GM18951 (cell line): ENCODE data around the gene ZNF148.
"Not testable (repeated sequence)": the region's sequence is repeated elsewhere in the genome, so short reads cannot be mapped to it uniquely, and the experiment has no call there.

Source experiments
- POLR2A ChIP-seq: IDR thresholded peaks from 4 replicates; pipeline ENCODE4 v1.6.1; 2011; ENCODE audit warnings: mild to moderate bottlenecking; ENCODE audit not compliant: insufficient read length, insufficient read depth; ENCODE audit errors: extremely low read depth
- in situ Hi-C: fragments of 300-500 bp; cut with MboI; formaldehyde crosslinking; loops from one replicate; pipeline ENCODE4 v1.12.0; 2022; ENCODE audit warnings: low sequenced_read_pairs, mixed read lengths, inconsistent platforms; ENCODE audit not compliant: unreplicated experiment

ZNF148 gene

DNA sequence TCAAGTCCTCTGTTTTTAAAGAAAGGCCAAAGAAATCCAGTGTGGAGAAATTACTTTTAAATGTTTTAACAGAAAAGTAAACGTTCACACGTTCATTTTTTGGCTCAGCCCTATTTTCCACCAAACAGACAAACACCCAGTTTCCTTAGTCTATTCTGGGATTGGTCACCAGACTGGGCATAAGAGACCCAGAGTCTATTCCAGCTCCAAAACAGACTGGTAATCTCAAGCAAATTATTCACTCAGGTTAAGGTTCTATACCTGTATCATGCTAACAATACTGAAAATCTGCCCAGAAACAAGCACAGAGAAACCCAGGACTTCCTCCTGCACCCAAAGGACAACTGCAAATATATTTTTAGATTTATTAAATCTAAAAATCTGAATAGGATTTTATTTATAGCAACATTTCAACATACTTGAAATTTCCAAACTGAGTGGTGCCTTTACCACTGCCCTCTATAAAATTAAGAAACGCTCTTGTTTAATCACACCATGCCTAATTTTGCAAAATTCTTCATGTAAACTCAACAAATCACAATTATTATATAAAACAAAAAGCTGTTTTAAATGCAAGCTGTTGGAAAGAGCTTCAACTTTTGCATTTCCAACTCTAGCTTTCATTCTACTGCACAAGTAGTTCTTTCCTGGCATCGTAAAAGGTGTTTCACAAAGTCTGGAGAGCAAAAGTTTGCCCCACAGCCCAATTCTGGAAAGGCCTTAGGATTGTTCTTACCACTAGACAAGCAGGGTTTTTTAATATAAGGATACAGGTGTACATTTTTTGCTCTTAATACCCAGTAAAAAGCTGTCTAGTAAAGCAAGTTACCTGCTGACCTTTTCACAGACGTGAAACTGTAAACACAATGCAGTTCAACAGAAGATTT is 18.7 kb downstream of the ZNF148 start:
- no peak for TF ChIP-seq POLR2A
- in situ Hi-C loops, result no loop called here

- in situ Hi-C loops, result no loop called here
- no peak for TF ChIP-seq POLR2A
These were observed 21.5 kb downstream of the ZNF148 start for GRCh38 chr3:125353659-125354058.

- in situ Hi-C loops, result no loop called here
- no peak for TF ChIP-seq POLR2A
These were observed 22.0 kb downstream of the ZNF148 start for GRCh38 chr3:125353128-125353527.

- in situ Hi-C loops, result no loop called here
These were observed 23.2 kb downstream of the ZNF148 start for GRCh38 chr3:125351814-125352456.

GRCh38 chr3:125351152-125351551 is 24.0 kb downstream of the ZNF148 start:
- in situ Hi-C loops, result no loop called here
- TF ChIP-seq POLR2A, result no peak

More at GRCh38 chr3:125351814-125352456, 23.2 kb downstream of the ZNF148 start:
- TF ChIP-seq POLR2A, result no peak

DNA sequence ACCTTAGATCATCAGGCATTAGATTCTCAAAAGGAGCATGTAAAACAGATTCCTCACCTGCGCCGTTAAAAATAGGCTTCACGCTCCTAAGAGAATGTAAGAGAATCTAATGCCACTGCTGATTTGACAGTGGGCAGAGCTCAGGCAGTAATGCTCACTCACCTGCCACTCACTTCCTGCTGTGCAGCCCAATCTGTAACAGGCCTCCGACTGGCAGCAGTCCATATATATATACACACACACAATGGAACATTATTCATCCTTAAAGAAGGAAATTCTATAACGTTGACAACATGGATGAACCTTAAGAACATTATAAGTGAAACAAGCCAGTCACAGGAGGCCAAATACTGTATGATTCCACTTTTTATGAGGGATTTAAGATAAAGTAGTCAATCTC is 24.5 kb downstream of the ZNF148 start:
- TF ChIP-seq POLR2A, result no peak
- in situ Hi-C loops, result no loop called here

DNA sequence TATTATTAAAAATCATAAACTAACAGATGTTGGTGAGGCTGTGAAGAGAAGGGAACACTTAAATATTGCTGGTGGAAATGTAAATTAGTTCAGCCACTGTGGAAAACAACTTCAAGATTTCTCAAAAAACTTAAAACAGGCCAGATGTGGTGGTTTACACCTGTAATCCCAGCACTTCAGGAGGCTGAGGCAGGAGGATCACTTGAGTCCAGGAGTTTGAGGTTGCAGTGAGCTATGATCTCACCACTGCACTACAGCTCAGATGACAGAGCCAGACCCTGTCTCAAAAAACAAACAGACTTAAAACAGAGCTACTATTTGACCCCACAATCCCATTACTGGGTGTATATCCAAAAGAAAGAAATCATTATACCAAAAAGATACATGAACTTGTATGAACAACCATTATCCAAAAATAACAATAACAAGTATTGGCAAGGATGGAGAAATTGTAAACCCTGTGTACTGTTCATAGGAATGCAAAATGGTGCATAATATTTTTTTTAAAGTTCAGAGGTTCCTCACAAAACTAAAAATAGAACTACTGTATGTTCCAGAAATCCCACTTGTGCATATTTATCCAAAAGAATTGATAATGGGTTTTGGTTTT is 25.5 kb downstream of the ZNF148 start:
- in situ Hi-C loops, result no loop called here
- TF ChIP-seq POLR2A, result no peak

GRCh38 chr3:125349055-125349454 is 26.1 kb downstream of the ZNF148 start:
- in situ Hi-C loops, result no loop called here
- no peak for TF ChIP-seq POLR2A

DNA sequence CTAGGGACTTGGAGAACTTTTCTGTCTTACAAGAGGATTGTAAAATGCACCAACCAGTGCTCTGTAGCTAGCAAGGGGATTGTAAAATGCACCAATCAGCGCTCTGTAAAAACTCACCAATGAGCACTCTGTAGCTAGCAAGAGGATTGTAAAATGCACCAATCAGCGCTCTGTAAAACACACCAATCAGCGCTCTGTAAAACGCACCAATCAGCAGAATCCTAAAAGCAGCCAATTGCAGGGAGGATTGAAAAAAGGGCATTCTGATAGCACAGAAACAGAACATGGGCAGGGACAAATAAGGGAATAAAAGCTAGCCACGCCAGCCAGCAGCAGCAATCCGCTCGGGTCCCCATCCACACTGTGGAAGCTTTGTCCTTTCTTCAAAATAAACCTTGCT is 31.8 kb downstream of the ZNF148 start:
- in situ Hi-C loops, result not testable (repeated sequence)

DNA sequence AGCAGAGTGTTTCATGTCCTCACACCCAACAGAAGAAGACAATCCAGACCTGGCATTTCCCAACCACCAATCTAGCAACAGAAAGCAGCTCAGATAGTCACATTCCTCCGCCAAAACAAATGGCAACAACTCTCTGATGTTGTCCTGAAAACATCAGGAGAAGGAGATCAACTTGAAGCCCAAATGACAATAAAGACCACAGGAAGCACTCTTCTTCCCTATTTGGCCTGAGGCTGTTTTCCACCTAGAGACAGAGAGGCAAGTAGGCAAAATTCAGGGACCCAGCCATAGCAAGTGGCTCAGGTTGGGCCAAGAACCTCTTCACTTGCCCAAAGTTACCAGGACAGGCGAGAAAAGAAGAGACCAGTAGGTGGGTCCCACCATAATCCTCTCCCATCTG is 35.0 kb downstream of the ZNF148 start:
- no peak for TF ChIP-seq POLR2A
- in situ Hi-C loops, result no loop called here

GRCh38 chr3:125337506-125337905 is 37.6 kb downstream of the ZNF148 start:
- no peak for TF ChIP-seq POLR2A
- in situ Hi-C loops, result no loop called here

GRCh38 chr3:125334675-125335560 is 40.2 kb downstream of the ZNF148 start:
- no peak for TF ChIP-seq POLR2A
- in situ Hi-C loops, result no loop called here

DNA sequence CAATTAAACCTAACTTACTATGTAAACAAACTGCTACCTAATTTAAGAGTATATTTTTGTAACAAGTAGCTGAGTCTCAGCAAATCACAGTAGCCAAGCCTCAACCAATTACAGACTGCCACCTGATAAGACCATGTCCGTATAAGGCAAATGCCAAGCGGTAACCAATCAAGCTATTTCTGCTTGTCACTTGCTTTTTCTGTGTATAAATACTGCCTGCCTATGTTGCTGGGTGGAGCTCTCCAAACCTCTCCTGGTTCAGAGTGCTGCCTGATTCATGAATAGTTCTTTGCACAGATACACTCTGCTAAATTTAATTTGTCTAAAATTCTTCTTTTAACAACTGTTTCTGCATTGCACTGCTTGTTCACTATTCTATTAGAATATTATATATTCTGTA is 42.6 kb downstream of the ZNF148 start:
- TF ChIP-seq POLR2A, result no peak
- in situ Hi-C loops, result no loop called here
